ENCODE data around the gene IGLON5.

DNA sequence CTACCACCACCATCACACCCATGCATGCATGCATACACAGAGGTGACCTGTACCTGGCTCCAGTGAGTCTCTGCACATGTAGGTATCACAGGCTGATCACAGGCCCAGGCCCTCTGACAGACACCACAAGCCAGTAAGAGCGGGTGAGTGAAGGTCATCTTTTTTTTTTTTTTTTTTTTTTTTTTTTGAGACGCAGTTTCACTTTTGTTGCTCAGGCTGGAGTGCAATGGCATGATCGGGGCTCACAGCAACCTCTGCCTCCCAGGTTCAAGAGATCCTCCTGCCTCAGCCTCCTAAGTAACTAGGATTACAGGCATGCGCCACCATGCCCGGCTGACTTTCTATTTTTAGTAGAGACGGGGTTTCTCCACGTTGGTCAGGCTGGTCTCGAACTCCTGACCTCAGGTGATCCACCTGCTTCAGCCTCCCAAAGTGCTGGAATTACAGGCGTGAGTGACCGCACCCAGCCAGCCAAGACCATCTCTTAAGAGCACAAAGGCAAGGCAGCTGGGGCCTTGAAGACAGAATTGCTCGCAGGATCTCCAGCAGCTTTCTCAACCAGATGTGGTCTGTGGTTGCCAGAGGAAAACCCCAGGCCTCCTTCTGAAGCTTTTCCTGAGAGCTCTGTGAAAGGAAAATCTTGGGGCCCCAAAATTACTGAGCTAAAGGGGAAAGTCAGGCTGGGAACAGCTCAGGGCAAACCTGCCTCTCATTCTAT, 64.2 kb downstream of the IGLON5 start:
- TF ChIP-seq RARB (CRISPR knock-in tag; IDR thresholded peaks at IDR 0.05) = no peak
- no peak for TF ChIP-seq CREB5 (CRISPR knock-in tag; IDR thresholded peaks at IDR 0.05; ENCODE audit: low read depth)
- no peak for TF ChIP-seq ZFP3 (CRISPR knock-in tag; IDR thresholded peaks at IDR 0.05)
- no peak for TF ChIP-seq ZNF565 (CRISPR knock-in tag; conservative IDR thresholded peaks at IDR 0.05; ENCODE audit: low read depth)
- TF ChIP-seq ARNTL (CRISPR knock-in tag; IDR thresholded peaks at IDR 0.05; ENCODE audit: borderline replicate concordance, low read depth) = no peak
- no peak for TF ChIP-seq ZFP30 (CRISPR knock-in tag; IDR thresholded peaks at IDR 0.05)

All from SK-N-SH treated with all-trans-retinoic acid at 6 μM for 48 hours (cell line).